Psoas muscle (tissue), 8 donors: Measurements from ENCODE around the gene ITPR3. TPM values are rescaled to one million over a fixed set of nuclear protein-coding genes. Genes with fewer than 3 reads are reported as not detected.

Source experiments
- ATAC-seq, 4 donors: fragments of 200-7000 bp; cut with Tn5 transposase; one replicate each; pipeline ENCODE4 v1.9.1; 2020; ENCODE audit warnings: moderate library complexity in 3 of 4, mild to moderate bottlenecking in 2 of 4
- DNase-seq, 2 donors: peaks; one replicate each; pipeline ENCODE4 v3.0.0-alpha.2; 2020
- H3K27ac ChIP-seq: fragments of 200-600 bp; one replicate; pipeline ENCODE4 v1.8.0; 2022
- H3K27me3 ChIP-seq, 3 donors: fragments of 200-600 bp in 1 of 3; one replicate each; pipeline versions ENCODE4 v1.6.1 to v1.8.0; 2013 to 2022; ENCODE audit warnings: low read length in 2 of 3, mild to moderate bottlenecking in 2 of 3, moderate library complexity in 1 of 3; ENCODE audit not compliant: insufficient read depth in 3 of 3
- H3K36me3 ChIP-seq, 2 donors: fragments of 200-600 bp in 1 of 2; one replicate each; pipeline versions ENCODE4 v1.6.1 to v1.8.0; 2013 to 2022; ENCODE audit warnings: low read depth in 1 of 2, mild to moderate bottlenecking in 1 of 2, moderate library complexity in 1 of 2; ENCODE audit not compliant: insufficient read depth in 1 of 2
- H3K4me1 ChIP-seq: fragments of 200-600 bp; one replicate; pipeline ENCODE4 v1.8.0; 2022
- H3K4me3 ChIP-seq: fragments of 200-600 bp; one replicate; pipeline ENCODE4 v1.8.0; 2022; ENCODE audit warnings: mild to moderate bottlenecking
- H3K9me3 ChIP-seq: fragments of 200-600 bp; one replicate; pipeline ENCODE4 v1.8.0; 2022
- WGBS, 3 donors: extraction: QIAGEN DNeasy Blood & Tissue Kit; methylation state at CpG; one replicate each; pipeline versions ENCODE4 v1.1.6 to v1.1.7; 2013; 5-methylcytosine and 5-hydroxymethylcytosine counted together
- intact Hi-C, 2 donors: fragments of 100-400 bp; cut with DNase I; formaldehyde crosslinking; loops; one replicate each; pipeline versions ENCODE4 v1.11.0 to v1.14.2; 2022
- polyA plus RNA-seq, 3 donors: library from polyadenylated mRNA; stranded (reverse); fragments of 200-250 nt; gene quantifications; one replicate each; pipeline ENCODE4 v1.2.3, GENCODE V29; 2013
- total RNA-seq, 4 donors: library from RNA; stranded (reverse); fragmentation: NEBNext Ultra II Directional in 2 of 4; extraction: Animal tissue kit (Norgen Biotek cat#: 25700) in 2 of 4; gene quantifications; one replicate each; pipeline versions ENCODE4 v1.2.1 to v1.2.4, GENCODE V29; 2021 to 2023
- TF ChIP-seq, protein P1 (sequence below): fragments of 200-600 bp; IDR thresholded peaks from one replicate; pipeline ENCODE4 v1.8.0; 2022; ENCODE audit warnings: antibody characterized with exemption
- donor health status: healthy with polysubstance abuse.
- donor health status: DM: no; HTN: no; CAD: no; lungs with moderate emphysema.
- donor health status: Bipolar disorder and iron deficiency.
- donor health status: healthy.
- donor health status: DM: yes; HTN: yes; CAD: no.
- donor health status: DM: no; HTN: no; CAD: no.
- donor health status: DM: no; HTN: no; CAD: no.
- donor health status: DM: yes; HTN: yes; CAD: no.

ITPR3 gene
- total and polyA plus RNA-seq, 7 donors = 1.9 to 7.4 (median 3.8) TPM

DNA sequence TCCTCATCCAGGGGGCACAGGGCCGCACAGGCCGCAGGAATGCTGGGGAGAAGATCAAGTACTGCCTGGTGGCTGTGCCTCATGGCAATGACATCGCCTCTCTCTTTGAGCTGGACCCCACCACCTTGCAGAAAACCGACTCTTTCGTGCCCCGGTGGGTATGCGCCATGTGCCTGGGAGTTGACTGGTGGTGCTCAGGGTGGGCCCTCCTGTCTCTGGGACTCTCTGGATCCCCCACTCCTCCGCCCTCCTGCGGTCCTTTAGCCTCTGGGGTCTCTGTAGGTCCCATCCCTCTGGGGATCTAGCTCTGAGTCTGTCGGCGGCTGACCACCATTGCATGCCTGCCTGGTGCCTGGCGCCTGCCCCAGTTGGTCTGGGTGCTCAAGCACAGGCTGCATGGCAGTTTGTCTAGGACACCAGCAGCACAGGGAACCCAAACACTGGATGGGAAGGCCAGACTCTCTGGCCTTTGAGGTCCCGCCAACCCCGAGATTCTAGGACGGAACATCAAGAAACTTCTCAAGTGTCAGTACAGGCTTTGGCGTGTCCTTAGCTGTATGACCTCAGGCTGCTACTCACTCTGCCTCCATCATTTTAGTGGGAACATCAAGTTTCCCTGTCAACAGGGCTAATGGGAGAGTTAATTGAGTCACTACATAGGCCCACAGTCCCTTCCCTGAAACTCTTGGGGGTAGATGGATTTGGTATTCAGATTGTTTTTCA, 42.8 kb downstream of the ITPR3 start:
- H3K36me3 ChIP-seq = peaks cover 0 to under 1% of the 10 kb centered on the region in 2 donors
- no peaks in the 10 kb centered on the region for H3K9me3 ChIP-seq
- 77 to 93% (median 85%) methylated on average over 15 to 16 of the region's 16 CpGs for WGBS, 3 donors
- DNase-seq = no peak
- TF ChIP-seq, protein P1, sequence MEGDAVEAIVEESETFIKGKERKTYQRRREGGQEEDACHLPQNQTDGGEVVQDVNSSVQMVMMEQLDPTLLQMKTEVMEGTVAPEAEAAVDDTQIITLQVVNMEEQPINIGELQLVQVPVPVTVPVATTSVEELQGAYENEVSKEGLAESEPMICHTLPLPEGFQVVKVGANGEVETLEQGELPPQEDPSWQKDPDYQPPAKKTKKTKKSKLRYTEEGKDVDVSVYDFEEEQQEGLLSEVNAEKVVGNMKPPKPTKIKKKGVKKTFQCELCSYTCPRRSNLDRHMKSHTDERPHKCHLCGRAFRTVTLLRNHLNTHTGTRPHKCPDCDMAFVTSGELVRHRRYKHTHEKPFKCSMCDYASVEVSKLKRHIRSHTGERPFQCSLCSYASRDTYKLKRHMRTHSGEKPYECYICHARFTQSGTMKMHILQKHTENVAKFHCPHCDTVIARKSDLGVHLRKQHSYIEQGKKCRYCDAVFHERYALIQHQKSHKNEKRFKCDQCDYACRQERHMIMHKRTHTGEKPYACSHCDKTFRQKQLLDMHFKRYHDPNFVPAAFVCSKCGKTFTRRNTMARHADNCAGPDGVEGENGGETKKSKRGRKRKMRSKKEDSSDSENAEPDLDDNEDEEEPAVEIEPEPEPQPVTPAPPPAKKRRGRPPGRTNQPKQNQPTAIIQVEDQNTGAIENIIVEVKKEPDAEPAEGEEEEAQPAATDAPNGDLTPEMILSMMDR = no peak
- intact Hi-C loops = no loop called here
- H3K27me3 ChIP-seq = no peaks in the 10 kb centered on the region
- no peaks in the 10 kb centered on the region for H3K4me1 ChIP-seq
- ATAC-seq = peak in 1 of 4 donors; percentile 76
- no peak overlapping the region for H3K4me3 ChIP-seq
- H3K27ac ChIP-seq = no peak overlapping the region

DNA sequence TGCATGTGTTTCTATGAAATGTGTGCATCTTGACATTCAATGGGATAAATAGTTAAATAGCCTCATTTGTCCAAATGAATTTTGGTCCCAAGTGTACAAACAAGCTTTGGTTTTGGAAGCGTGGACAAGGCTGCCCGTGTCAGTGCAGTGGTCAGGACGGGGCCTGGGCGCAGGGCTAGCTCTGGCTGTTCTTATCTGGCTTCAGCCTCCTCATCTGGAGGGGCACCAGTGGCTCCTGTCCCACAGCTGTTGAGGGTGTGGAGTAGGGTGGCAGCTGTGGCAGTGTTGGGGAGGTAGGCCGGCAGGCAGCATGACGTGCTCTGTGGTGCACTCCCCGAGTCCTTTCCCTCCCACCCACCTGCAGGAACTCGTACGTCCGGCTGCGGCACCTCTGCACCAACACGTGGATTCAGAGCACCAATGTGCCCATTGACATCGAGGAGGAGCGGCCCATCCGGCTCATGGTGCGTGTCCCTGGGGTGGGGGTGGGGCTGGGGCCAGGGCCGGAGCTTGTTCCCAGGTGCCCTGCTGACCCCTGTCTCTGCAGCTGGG, 43.5 kb downstream of the ITPR3 start:
- Histone ChIP-seq H3K27ac (no peak overlapping the region), H3K9me3 (no peaks in the 10 kb centered on the region), H3K4me3 (no peak overlapping the region), H3K36me3 (peaks cover 0 to 6% of the 10 kb centered on the region in 2 donors), H3K4me1 (no peaks in the 10 kb centered on the region), H3K27me3 (no peaks in the 10 kb centered on the region)
- TF ChIP-seq, protein P1 = no peak
- DNase-seq (no peak), ATAC-seq (no peak)
- intact Hi-C loops = no loop called here
- WGBS, 3 donors = 84% methylated on average over 13 to 17 of the region's 17 CpGs

DNA sequence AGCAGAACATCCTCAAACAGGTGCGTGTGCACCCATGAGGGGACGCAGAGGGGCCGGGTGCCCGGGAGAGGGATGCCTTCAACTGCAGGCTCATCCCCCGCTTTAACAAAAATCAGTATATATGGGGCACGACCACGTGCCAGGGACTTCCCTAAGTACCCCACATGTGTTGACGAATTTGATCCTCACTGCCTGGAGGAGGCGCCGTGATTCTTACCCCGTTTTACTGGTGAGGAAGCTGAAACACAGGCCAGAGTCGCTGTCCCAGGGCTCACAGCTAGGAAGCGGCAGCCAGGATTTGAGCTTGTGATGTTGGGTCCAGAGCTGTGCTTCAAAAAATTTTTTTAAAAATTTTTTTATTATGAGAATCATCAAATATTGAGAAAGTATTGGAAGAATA, 44.8 kb downstream of the ITPR3 start:
- TF ChIP-seq, protein P1 = no peak
- ATAC-seq (no peak), DNase-seq (no peak)
- no peaks in the 10 kb centered on the region for H3K27me3 ChIP-seq
- intact Hi-C loops = no loop called here
- peaks cover 0 to 8% of the 10 kb centered on the region in 2 donors for H3K36me3 ChIP-seq
- H3K27ac ChIP-seq = no peak overlapping the region
- no peak overlapping the region for H3K4me3 ChIP-seq
- no peaks in the 10 kb centered on the region for H3K4me1 ChIP-seq
- H3K9me3 ChIP-seq = no peaks in the 10 kb centered on the region
- 79 to 87% (median 86%) methylated on average over 13 of the region's 13 CpGs for WGBS, 3 donors

DNA sequence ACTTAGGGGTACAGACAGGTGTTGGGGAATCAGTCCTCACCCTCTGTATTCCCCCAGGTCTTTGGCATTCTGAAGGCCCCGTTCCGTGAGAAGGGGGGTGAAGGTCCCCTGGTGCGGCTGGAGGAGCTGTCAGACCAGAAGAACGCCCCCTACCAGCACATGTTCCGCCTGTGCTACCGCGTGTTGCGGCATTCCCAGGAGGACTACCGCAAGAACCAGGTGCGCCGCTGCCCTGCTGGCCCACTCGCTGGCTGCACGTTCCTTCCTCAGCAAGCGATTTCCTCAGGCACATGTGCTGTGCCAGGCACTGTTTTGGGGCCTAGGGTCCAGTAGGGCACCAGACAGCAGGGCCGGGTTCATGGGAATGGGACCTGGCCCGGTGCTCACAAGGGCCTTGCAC, 46.0 kb downstream of the ITPR3 start:
- Histone ChIP-seq H3K4me1 (no peaks in the 10 kb centered on the region), H3K36me3 (peaks cover 0 to 8% of the 10 kb centered on the region in 2 donors), H3K27me3 (no peaks in the 10 kb centered on the region), H3K9me3 (no peaks in the 10 kb centered on the region), H3K4me3 (no peak overlapping the region), H3K27ac (no peak overlapping the region)
- intact Hi-C loops = no loop called here
- TF ChIP-seq, protein P1 = no peak
- no peak for DNase-seq
- ATAC-seq = no peak
- 89 to 94% (median 91%) methylated on average over 16 of the region's 16 CpGs for WGBS, 3 donors
